Activated T-cell treated with anti-CD3 and anti-CD28 coated beads, Interleukin-2, amount 50 U/mL, for 24 hours (primary cell): Measurements from ENCODE around the gene AP1M1.

ENCODE experiments used
- DNase-seq: peaks from one replicate; pipeline ENCODE4 v3.0.0-alpha.2; 2020
- H3K27ac Mint-ChIP-seq: 2 replicates; pipeline ENCODE4 v1.8.0; 2020; ENCODE audit warnings: mild to moderate bottlenecking, mixed read lengths
- H3K27me3 Mint-ChIP-seq: 2 replicates; pipeline ENCODE4 v1.8.0; 2020; ENCODE audit warnings: mixed read lengths
- H3K36me3 Mint-ChIP-seq: 2 replicates; pipeline ENCODE4 v1.8.0; 2020; ENCODE audit warnings: low read depth, mixed read lengths
- H3K4me1 Mint-ChIP-seq: 2 replicates; pipeline ENCODE4 v1.8.0; 2020; ENCODE audit warnings: low read depth, mixed read lengths
- H3K4me3 Mint-ChIP-seq: 2 replicates; pipeline ENCODE4 v1.8.0; 2020; ENCODE audit warnings: mild to moderate bottlenecking, moderate library complexity, mixed read lengths
- H3K9me3 Mint-ChIP-seq: 2 replicates; pipeline ENCODE4 v1.8.0; 2020; ENCODE audit warnings: mixed read lengths

Gene AP1M1

DNA sequence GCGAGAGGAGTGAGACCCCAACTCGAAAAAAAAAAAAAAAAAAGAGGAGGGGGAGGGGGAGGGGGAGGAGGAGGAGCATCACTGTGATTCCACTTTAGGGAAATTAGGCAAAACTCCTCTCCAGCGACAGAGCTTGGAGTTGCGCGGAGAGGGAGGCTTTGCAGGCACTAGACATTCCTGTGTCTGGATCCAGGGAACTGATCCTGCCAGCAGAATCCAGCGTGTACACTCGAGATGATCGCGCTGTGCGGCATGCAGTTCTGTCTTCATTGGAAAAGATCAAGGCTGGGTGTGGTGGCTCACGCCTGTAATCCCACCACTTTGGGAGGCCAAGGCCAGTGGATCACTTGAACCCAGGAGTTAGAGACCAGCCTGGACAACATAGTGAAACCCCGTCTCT, 97.3 kb downstream of the AP1M1 start:
- Mint-ChIP-seq H3K4me1 (no peaks in the 10 kb centered on the region), H3K27me3 (no peaks in the 10 kb centered on the region), H3K27ac (no peak overlapping the region), H3K4me3 (no peak overlapping the region), H3K36me3 (no peaks in the 10 kb centered on the region), H3K9me3 (no peaks in the 10 kb centered on the region)
- no peak for DNase-seq
